ENCODE data around the gene ITGB2.

The ITGB2 gene

GRCh38 chr21:44901391-44902074 is 19.2 kb downstream of the ITGB2 start:
- no peak for DNase-seq (ENCODE audit: low read depth)

GRCh38 chr21:44900559-44901251 is 20.0 kb downstream of the ITGB2 start:
- no peak for DNase-seq (ENCODE audit: low read depth)
- no peak overlapping the region for H3K4me3 ChIP-seq (ENCODE audit: low read depth, low read length)
- no peak for TF ChIP-seq POLR2A (IDR thresholded peaks at IDR 0.05; ENCODE audit: extremely low read depth, insufficient read length)
- no peak for TF ChIP-seq MYC (IDR thresholded peaks at IDR 0.05; ENCODE audit: low read depth, low read length)
- TF ChIP-seq CTCF (IDR thresholded peaks at IDR 0.05; ENCODE audit: low read depth, low read length) = no peak
- no peak for TF ChIP-seq MAX (IDR thresholded peaks at IDR 0.05; ENCODE audit: low read depth, low read length)

More at GRCh38 chr21:44901391-44902074, 19.2 kb downstream of the ITGB2 start:
- no peak overlapping the region for H3K4me3 ChIP-seq (ENCODE audit: low read depth, low read length)
- no peak for TF ChIP-seq CTCF (IDR thresholded peaks at IDR 0.05; ENCODE audit: low read depth, low read length)
- TF ChIP-seq POLR2A (IDR thresholded peaks at IDR 0.05; ENCODE audit: extremely low read depth, insufficient read length) = no peak
- TF ChIP-seq MAX (IDR thresholded peaks at IDR 0.05; ENCODE audit: low read depth, low read length) = no peak
- TF ChIP-seq MYC (IDR thresholded peaks at IDR 0.05; ENCODE audit: low read depth, low read length) = no peak

- H3K4me3 ChIP-seq (ENCODE audit: low read depth, low read length) = no peak overlapping the region
- DNase-seq (ENCODE audit: low read depth) = no peak
- TF ChIP-seq MAX (IDR thresholded peaks at IDR 0.05; ENCODE audit: low read depth, low read length) = no peak
- TF ChIP-seq CTCF (IDR thresholded peaks at IDR 0.05; ENCODE audit: low read depth, low read length) = no peak
- no peak for TF ChIP-seq POLR2A (IDR thresholded peaks at IDR 0.05; ENCODE audit: extremely low read depth, insufficient read length)
- no peak for TF ChIP-seq MYC (IDR thresholded peaks at IDR 0.05; ENCODE audit: low read depth, low read length)
These were observed 20.7 kb downstream of the ITGB2 start for GRCh38 chr21:44899768-44900558.

- H3K4me3 ChIP-seq (ENCODE audit: low read depth, low read length) = no peak overlapping the region
- DNase-seq (ENCODE audit: low read depth) = no peak
- TF ChIP-seq CTCF (IDR thresholded peaks at IDR 0.05; ENCODE audit: low read depth, low read length) (no peak), POLR2A (IDR thresholded peaks at IDR 0.05; ENCODE audit: extremely low read depth, insufficient read length) (no peak), MAX (IDR thresholded peaks at IDR 0.05; ENCODE audit: low read depth, low read length) (no peak), MYC (IDR thresholded peaks at IDR 0.05; ENCODE audit: low read depth, low read length) (no peak)
These were observed 21.6 kb downstream of the ITGB2 start for GRCh38 chr21:44898851-44899767.

GRCh38 chr21:44898011-44898488 is 22.6 kb downstream of the ITGB2 start:
- DNase-seq (ENCODE audit: low read depth) = no peak
- no peak for TF ChIP-seq MAX (IDR thresholded peaks at IDR 0.05; ENCODE audit: low read depth, low read length)
- TF ChIP-seq POLR2A (IDR thresholded peaks at IDR 0.05; ENCODE audit: extremely low read depth, insufficient read length) = no peak
- TF ChIP-seq MYC (IDR thresholded peaks at IDR 0.05; ENCODE audit: low read depth, low read length) = no peak
- TF ChIP-seq CTCF (IDR thresholded peaks at IDR 0.05; ENCODE audit: low read depth, low read length) = no peak
- no peak overlapping the region for H3K4me3 ChIP-seq (ENCODE audit: low read depth, low read length)

Data from NB4 (cell line).